OCI-LY7 (cell line): ENCODE results near the gene BICD1. TPM values are rescaled to one million over a fixed set of nuclear protein-coding genes. Genes with fewer than 3 reads are reported as not detected.

Experiments
- BruUV-seq: library from RNA; stranded (reverse); fragments of 400-500 nt; replicated peaks from 2 replicates; lab custom pipeline; 2021; lab: Mats Ljungman, UMichigan
- CTCF ChIA-PET: fragments of 300-600 bp; sonication (Branson Sonifier 250); formaldehyde crosslinking; loops from one replicate; lab custom pipeline; 2022; ENCODE audit warnings: antibody characterized with exemption; ENCODE audit not compliant: unreplicated experiment; lab: Charles Lee
- POLR2A ChIA-PET: fragments of 300-600 bp; sonication (Branson Sonifier 250); formaldehyde crosslinking; loops from one replicate; lab custom pipeline; 2022; ENCODE audit warnings: antibody characterized with exemption; lab: Charles Lee
- DNase-seq: peaks from one replicate; pipeline ENCODE4 v3.0.0-alpha.2; 2015; ENCODE audit warnings: low spot score
- H2AFZ ChIP-seq: fragments of 200-600 bp; sonication (generic), shearing (Covaris generic); 2 replicates; pipeline ENCODE4 v1.6.1; 2014; ENCODE audit warnings: mild to moderate bottlenecking, antibody characterized with exemption, low read length, moderate library complexity
- H3K27ac ChIP-seq: fragments of 200-600 bp; sonication (generic); 2 replicates; pipeline ENCODE4 v1.5.1; 2014; ENCODE audit warnings: mixed run types, low read depth, mild to moderate bottlenecking, moderate library complexity, low read length, inconsistent platforms; ENCODE audit not compliant: poor library complexity, severe bottlenecking
- H3K36me3 ChIP-seq: fragments of 200-600 bp; sonication (generic); 2 replicates; pipeline ENCODE4 v1.6.1; 2014; ENCODE audit warnings: mild to moderate bottlenecking, antibody characterized with exemption, low read length, moderate library complexity, mixed read lengths; ENCODE audit not compliant: insufficient read depth
- H3K4me1 ChIP-seq: fragments of 200-600 bp; sonication (generic); 2 replicates; pipeline ENCODE4 v1.5.1; 2014; ENCODE audit warnings: mild to moderate bottlenecking, low read length; ENCODE audit not compliant: insufficient read depth, poor library complexity, severe bottlenecking
- H3K4me2 ChIP-seq: fragments of 200-600 bp; sonication (generic); 2 replicates; pipeline ENCODE4 v1.6.1; 2014; ENCODE audit warnings: mild to moderate bottlenecking, low read length
- H3K4me3 ChIP-seq: fragments of 200-600 bp; sonication (generic); 2 replicates; pipeline ENCODE4 v1.5.1; 2014; ENCODE audit warnings: mild to moderate bottlenecking, low read depth, low read length; ENCODE audit not compliant: poor library complexity, severe bottlenecking
- H3K79me2 ChIP-seq: fragments of 200-600 bp; sonication (generic); 2 replicates; pipeline ENCODE4 v1.6.1; 2016; ENCODE audit warnings: low read depth, mild to moderate bottlenecking, low read length, moderate library complexity, mixed read lengths; ENCODE audit not compliant: insufficient read depth
- H3K9me2 ChIP-seq: fragments of 200-600 bp; sonication (generic); 2 replicates; pipeline ENCODE4 v1.6.1; 2016; ENCODE audit warnings: mild to moderate bottlenecking, low read length, mixed read lengths; ENCODE audit not compliant: insufficient read depth
- H3K9me3 ChIP-seq: fragments of 200-600 bp; sonication (generic); 2 replicates; pipeline ENCODE4 v1.6.1; 2014; ENCODE audit warnings: mild to moderate bottlenecking, mixed run types, low read length, mixed read lengths
- H4K20me1 ChIP-seq: fragments of 200-600 bp; sonication (generic); 2 replicates; pipeline ENCODE4 v1.6.1; 2014; ENCODE audit warnings: mild to moderate bottlenecking, antibody characterized with exemption, low read length, moderate library complexity, mixed read lengths; ENCODE audit not compliant: insufficient read depth
- EZH2phosphoT487 ChIP-seq: fragments of 200-600 bp; sonication (generic); IDR thresholded peaks from 2 replicates; pipeline ENCODE4 v1.6.1; 2018; ENCODE audit warnings: low read depth, borderline replicate concordance, mild to moderate bottlenecking, mixed run types, antibody characterized with exemption, low read length, moderate library complexity, mixed read lengths
- intact Hi-C: fragments of 100-400 bp; cut with micrococcal nuclease; formaldehyde crosslinking; loops from one replicate; pipeline ENCODE4 v1.10.0; 2022; ENCODE audit not compliant: unreplicated experiment
- total RNA-seq, 2 experiments: library from RNA; depleted of rRNA in 1 of 2; stranded (reverse); fragments of >200 nt in 1 of 2; shearing (Covaris generic) in 1 of 2; gene quantifications; 2 replicates each; pipeline ENCODE4 v1.2.3, GENCODE V29; 2014 to 2022
- TF ChIP-seq, protein P1 (sequence below): fragments of 200-600 bp; sonication (generic); conservative IDR thresholded peaks from 2 replicates; pipeline ENCODE4 v1.5.1; 2014; ENCODE audit warnings: mild to moderate bottlenecking, antibody characterized with exemption, low read length, moderate library complexity, mixed read lengths

BICD1 gene
- total RNA-seq, 2 experiments from 2014 or later, result 42.9 to 88.2 TPM

DNA sequence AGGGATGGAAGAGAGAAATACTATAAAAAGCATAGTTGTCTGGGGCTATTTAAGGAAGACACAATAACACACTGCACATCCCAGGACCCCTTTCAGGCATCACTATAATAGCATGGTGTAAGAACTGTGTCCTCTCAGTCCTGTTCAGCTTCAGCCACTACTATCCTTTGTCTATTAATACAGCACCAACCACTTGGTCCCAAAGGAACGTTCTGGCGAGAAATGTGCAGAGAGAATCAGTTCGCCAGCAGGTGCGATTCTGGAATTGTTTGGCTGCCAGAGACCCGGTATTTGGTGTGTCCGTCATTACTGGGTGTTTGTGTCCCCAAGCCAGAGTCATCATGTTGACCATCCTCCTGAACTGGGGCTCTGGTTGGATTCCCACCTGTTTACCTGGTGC is 52.7 kb downstream of the BICD1 start:
- no TSS peak for BruUV-seq
- CTCF ChIA-PET, result no interaction called here
- Histone ChIP-seq H3K4me1 (no peaks in the 10 kb centered on the region), H3K36me3 (peaks cover 36% of the 10 kb centered on the region), H3K4me2 (no peak overlapping the region), H4K20me1 (no peaks in the 10 kb centered on the region), H3K4me3 (no peak overlapping the region), H3K79me2 (peaks cover 15% of the 10 kb centered on the region; the same call in 1 of the 2 replicates), H3K27ac (no peak overlapping the region), H3K9me3 (no peaks in the 10 kb centered on the region), H2AFZ (no peak overlapping the region), H3K9me2 (no peaks in the 10 kb centered on the region)
- TF ChIP-seq, protein P1, sequence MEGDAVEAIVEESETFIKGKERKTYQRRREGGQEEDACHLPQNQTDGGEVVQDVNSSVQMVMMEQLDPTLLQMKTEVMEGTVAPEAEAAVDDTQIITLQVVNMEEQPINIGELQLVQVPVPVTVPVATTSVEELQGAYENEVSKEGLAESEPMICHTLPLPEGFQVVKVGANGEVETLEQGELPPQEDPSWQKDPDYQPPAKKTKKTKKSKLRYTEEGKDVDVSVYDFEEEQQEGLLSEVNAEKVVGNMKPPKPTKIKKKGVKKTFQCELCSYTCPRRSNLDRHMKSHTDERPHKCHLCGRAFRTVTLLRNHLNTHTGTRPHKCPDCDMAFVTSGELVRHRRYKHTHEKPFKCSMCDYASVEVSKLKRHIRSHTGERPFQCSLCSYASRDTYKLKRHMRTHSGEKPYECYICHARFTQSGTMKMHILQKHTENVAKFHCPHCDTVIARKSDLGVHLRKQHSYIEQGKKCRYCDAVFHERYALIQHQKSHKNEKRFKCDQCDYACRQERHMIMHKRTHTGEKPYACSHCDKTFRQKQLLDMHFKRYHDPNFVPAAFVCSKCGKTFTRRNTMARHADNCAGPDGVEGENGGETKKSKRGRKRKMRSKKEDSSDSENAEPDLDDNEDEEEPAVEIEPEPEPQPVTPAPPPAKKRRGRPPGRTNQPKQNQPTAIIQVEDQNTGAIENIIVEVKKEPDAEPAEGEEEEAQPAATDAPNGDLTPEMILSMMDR, result no peak
- TF ChIP-seq EZH2phosphoT487, result no peak
- POLR2A ChIA-PET, result interaction anchor here (0.6 to 1.7 kb wide), 2 partner anchors 10 to 613 kb away, joined by 6 to 7 read pairs; no protein-coding TSS in a partner anchor
- DNase-seq, result no peak
- intact Hi-C loops, result no loop called here

DNA sequence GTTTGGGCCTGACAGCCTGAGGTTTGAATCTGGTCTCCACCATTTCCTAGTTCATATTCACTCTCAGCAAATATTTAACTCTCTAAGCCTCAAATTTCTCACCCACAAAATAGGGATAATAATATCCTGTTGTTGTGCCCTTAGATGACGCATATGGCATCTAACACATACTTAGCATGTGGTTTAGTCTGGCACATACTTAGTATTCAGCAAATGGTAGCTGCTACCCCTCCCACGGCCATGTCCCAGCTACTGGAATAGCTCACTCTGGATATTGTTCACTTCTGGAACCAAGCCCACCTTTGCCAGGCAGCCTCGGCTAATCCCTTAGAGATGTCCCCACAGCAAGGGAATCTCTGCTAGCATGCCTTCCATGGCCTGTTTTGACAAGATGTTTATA is 53.3 kb downstream of the BICD1 start:
- DNase-seq, result no peak
- ChIA-PET POLR2A (interaction anchor here (0.5 to 1.7 kb wide), 6 partner anchors 9 to 614 kb away, joined by 3 to 7 read pairs (median 4); no protein-coding TSS in a partner anchor), CTCF (no interaction called here)
- Histone ChIP-seq H3K9me3 (no peaks in the 10 kb centered on the region), H3K27ac (no peak overlapping the region), H2AFZ (no peak overlapping the region), H4K20me1 (no peaks in the 10 kb centered on the region), H3K9me2 (no peaks in the 10 kb centered on the region), H3K4me2 (no peak overlapping the region), H3K4me3 (no peak overlapping the region), H3K79me2 (peaks cover 17% of the 10 kb centered on the region; the same call in 1 of the 2 replicates), H3K36me3 (peaks cover 41% of the 10 kb centered on the region), H3K4me1 (no peaks in the 10 kb centered on the region)
- intact Hi-C loops, result no loop called here
- no TSS peak for BruUV-seq
- TF ChIP-seq, protein P1, result no peak
- TF ChIP-seq EZH2phosphoT487, result no peak

DNA sequence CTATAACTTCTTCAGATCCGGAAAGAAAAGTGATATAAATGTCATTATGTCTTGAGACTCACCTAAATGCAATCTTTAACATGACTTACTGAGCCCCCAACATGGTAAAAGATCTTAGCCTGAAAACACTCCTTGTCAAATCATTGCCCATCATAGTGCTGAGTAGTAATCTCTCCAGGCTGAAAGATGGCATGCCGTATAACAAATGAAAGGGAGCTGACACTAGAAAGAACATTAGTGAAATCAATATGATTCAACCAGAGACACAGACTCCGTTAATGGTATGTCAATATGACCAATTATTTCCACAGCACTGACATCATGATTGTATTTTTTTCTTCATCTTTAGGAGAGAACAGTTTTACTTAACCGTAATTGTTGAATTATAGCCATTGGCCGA is 54.4 kb downstream of the BICD1 start:
- Histone ChIP-seq H3K4me2 (no peak overlapping the region), H3K9me2 (no peaks in the 10 kb centered on the region), H3K4me3 (no peak overlapping the region), H3K9me3 (no peaks in the 10 kb centered on the region), H3K4me1 (no peaks in the 10 kb centered on the region), H4K20me1 (no peaks in the 10 kb centered on the region), H2AFZ (no peak overlapping the region), H3K79me2 (peaks cover 17% of the 10 kb centered on the region; the same call in 1 of the 2 replicates), H3K27ac (no peak overlapping the region), H3K36me3 (peaks cover 42% of the 10 kb centered on the region)
- DNase-seq, result no peak
- ChIA-PET POLR2A (interaction anchor here (0.6 to 1.7 kb wide), 3 partner anchors 8 to 413 kb away, joined by 4 to 6 read pairs (median 4); no protein-coding TSS in a partner anchor), CTCF (no interaction called here)
- intact Hi-C loops, result no loop called here
- TF ChIP-seq EZH2phosphoT487, result no peak
- TF ChIP-seq, protein P1, result no peak
- BruUV-seq, result no TSS peak
